ENCODE measurements around the gene CCDC9.

GRCh38 chr19:47306303-47306702, 50.0 kb downstream of the CCDC9 start:
- TF ChIP-seq, protein P1, sequence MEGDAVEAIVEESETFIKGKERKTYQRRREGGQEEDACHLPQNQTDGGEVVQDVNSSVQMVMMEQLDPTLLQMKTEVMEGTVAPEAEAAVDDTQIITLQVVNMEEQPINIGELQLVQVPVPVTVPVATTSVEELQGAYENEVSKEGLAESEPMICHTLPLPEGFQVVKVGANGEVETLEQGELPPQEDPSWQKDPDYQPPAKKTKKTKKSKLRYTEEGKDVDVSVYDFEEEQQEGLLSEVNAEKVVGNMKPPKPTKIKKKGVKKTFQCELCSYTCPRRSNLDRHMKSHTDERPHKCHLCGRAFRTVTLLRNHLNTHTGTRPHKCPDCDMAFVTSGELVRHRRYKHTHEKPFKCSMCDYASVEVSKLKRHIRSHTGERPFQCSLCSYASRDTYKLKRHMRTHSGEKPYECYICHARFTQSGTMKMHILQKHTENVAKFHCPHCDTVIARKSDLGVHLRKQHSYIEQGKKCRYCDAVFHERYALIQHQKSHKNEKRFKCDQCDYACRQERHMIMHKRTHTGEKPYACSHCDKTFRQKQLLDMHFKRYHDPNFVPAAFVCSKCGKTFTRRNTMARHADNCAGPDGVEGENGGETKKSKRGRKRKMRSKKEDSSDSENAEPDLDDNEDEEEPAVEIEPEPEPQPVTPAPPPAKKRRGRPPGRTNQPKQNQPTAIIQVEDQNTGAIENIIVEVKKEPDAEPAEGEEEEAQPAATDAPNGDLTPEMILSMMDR (IDR thresholded peaks at IDR 0.05; ENCODE audit: low read depth, low read length), result peak; percentile 1
- TF ChIP-seq, protein P2, sequence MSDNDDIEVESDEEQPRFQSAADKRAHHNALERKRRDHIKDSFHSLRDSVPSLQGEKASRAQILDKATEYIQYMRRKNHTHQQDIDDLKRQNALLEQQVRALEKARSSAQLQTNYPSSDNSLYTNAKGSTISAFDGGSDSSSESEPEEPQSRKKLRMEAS (IDR thresholded peaks at IDR 0.05; ENCODE audit: low read depth, low read length), result no peak
- no peak for TF ChIP-seq POLR2A (IDR thresholded peaks at IDR 0.05; ENCODE audit: extremely low read depth, insufficient read length)
- no peak for TF ChIP-seq MYC (IDR thresholded peaks at IDR 0.05; ENCODE audit: low read depth, low read length)

Measured in NB4 (cell line).